GM18498 (cell line): ENCODE measurements around the gene KCNIP4.

Experiments used
- ATAC-seq: cut with Tn5 transposase; IDR thresholded peaks from one replicate; pipeline ENCODE4 v1.9.1; 2021; ENCODE audit warnings: mild to moderate bottlenecking, moderate library complexity; ENCODE audit not compliant: unreplicated experiment

KCNIP4 gene

GRCh38 chr4:21476757-21477156 is 471.8 kb downstream of the KCNIP4 start:
- no peak for ATAC-seq

GRCh38 chr4:21474195-21474594 is 474.4 kb downstream of the KCNIP4 start:
- ATAC-seq, result no peak

DNA sequence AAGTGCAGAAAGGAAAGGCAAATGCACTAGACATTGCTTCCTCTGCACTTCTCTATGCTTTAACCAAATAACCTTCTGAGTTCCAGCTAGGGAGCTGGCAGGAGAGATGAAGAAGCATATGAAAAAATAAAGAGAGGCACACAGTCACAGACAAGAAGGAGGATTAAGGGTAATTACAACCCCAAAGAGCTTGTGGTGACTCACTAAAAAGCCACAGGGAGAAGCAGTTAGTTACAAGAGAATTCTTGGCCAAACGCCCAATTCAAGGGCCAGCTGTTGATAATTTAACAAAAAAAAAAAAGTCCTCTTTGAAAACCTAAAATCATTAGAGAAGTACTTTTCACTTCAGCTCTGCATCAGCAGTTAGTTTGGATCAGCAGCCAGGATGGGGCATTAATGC is 478.0 kb downstream of the KCNIP4 start:
- no peak for ATAC-seq

- no peak for ATAC-seq
Observed at GRCh38 chr4:21469438-21470300, 478.9 kb downstream of the KCNIP4 start.

- ATAC-seq, result no peak
Observed at GRCh38 chr4:21467551-21467950, 481.0 kb downstream of the KCNIP4 start.

DNA sequence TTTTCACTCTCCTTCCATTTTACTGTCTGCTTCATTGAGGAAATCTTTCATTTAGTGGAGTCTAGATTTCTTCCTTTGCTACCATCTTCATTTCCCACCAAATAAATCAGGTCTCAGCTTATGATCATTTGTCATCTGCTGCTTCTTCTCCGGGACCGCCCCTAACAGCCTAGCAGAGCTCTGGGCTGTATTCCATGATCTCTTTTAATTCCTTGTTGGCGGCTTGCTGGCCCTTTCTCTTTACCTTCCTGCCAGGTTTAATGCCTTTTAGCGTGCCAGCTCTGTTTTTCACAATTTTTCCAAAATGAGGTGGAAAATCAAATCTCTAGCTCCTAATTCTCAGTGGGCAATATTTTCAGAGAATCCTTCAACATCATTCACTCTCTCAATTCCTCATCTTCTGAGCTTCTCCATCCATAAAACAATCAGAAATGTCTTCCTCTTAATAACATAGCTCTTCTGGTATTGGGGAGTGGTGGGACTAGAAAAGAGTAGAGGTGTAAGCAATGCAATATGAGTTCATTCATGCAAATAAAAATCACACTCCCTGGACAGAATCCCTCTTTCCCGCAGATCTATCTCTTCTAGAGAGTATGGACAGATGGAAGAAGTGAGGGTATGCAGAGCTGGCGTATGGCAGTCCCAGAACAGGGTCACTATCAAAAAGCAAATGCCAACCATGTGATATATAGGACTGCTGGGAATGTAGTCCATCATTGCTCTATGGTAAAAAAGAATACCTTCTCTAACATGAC is 491.3 kb downstream of the KCNIP4 start:
- no peak for ATAC-seq

DNA sequence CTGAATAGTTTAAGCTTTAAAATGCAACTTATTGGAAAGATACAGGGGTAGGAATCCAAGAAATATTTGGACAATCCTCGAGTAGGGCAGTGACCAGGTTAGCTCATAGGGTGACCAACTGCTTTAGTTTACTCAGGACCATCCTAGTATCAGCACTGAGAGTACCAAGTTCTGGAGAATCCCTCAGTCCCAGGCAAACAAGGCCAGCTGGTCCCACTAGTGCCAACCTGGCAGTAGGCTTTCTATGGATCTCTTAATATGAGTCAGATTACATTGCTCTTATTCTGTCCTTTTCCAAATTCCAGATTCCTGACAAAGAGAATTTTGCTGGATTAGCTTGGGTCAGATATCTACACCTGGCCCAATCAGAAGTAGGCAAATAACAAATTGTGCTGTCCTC is 493.7 kb downstream of the KCNIP4 start:
- ATAC-seq, result no peak

DNA sequence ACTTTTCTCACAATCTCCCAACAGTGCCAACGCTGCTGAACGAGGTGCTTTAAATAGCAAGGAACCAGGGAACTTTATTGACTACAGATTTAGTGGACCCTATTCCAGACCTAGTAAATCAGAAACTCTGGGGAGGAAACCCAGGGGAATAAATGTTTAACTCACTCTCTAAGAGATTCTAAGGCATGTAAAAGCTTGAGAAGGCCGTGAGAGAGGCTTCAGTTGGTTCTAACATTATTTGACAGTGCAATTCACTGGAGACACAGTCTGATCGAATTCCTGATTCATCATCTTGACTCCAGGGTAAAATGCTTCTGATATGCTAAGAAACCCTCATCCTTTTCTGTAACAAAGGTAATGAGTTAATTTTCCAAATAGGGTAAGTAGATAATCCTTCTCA is 494.4 kb downstream of the KCNIP4 start:
- ATAC-seq, result no peak

DNA sequence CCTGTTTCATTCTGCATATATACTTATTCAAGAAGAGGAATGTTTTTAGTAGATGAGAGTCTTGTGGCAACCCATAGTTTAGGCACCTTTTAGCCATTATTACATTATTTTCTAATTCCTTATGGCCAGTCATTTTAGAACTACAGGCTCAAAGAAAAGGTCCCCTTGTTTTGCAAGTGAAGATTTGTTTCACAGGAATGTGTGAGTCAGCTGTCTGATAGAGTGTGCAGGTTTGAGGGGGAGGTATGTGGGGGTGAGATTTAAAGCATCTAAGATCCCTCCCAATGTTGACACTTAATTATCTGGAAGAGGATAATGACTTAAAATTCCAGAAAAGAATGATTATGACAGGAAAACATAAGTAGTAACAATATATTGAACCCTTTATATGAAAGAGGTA is 495.6 kb downstream of the KCNIP4 start:
- ATAC-seq, result no peak

DNA sequence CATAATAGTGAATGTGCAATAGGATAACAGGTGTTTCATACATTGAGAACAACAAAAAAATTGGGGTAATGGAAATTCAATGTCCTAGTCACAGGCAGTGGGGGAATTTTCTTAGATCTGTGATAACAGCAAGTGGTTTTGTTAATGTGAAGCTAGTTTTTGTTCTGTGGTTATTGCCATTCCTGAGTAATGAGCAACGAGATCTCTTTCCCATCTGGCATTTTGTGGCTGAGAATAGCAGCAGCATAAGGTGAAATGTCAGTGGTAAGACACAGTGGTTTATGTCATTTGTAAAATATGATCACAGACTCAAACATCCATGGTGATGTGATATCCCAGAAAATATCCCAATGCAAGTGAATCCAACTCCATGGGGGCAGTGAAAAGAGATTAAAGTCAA is 497.5 kb downstream of the KCNIP4 start:
- ATAC-seq, result no peak

DNA sequence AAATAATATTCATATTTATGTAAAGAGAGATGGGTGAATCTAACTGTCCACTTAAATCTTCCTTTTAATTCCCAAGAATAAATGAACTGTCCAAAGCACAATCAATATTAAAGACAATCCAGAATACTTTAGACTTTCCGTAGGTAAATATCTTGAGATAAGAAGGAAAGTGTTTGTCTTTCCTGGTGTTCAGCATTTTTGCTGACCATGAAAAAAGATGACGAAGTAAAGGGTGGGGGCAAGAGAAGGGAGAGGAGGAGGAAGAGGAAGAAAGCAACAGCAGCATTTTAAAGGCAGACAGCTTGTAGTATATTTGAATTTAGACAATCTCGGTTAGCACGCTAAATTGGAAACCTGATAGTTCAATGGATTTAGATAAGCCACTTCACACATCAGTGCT is 498.2 kb downstream of the KCNIP4 start:
- no peak for ATAC-seq

DNA sequence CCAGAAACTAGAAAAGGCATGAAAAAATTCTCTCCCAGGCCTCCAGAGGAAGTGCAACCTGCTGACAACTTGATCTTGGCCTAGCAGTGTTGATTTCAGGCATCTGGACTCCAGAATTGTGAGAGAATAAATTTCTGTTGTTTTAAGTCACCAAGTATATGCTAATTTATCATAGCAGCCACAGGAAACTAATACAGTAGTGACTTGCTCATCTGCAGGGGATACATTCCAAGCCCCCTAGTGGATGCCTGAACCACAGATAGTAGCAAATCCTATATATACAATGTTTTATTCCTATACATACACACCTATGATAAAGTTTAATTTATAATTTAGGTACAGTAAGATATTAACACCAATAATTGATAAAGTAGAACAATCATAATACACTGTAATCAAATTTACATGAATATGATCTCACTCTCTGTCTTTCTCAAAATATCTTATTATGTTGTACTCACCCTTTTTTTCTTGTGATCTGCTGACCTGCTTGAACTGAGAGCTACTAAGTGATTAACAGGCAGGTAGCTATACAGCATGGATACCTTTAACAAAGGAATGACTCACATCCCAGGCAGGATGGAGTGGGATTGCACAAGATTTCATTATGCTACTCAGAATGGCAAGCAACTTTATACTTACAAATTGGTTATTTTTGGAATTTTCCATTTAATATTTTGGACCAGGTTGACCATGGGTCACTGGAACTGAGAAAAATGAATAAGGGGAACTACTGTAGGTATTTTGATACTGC is 501.1 kb downstream of the KCNIP4 start:
- no peak for ATAC-seq

DNA sequence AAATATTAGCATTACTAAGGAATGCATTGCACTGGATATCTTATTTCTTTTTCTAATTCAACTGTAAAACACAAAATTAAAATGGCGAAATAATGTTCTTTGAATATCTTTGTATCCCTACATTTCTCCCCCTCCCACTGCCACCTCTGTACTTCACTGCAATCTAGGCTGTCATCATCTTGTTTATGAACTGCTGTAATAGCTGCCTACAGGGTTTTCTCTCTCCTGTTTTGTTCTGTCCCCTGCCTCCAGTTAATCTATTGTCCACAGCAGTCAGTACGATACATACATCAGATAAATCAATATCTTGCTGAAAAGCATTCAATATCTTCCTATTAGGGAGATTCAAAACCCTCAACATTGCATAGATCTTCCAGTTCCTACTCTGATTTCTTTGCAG is 528.4 kb downstream of the KCNIP4 start:
- ATAC-seq, result no peak

GRCh38 chr4:21415728-21416127 is 532.8 kb downstream of the KCNIP4 start:
- ATAC-seq, result no peak

GRCh38 chr4:21413807-21414370 is 534.7 kb downstream of the KCNIP4 start:
- ATAC-seq, result no peak

DNA sequence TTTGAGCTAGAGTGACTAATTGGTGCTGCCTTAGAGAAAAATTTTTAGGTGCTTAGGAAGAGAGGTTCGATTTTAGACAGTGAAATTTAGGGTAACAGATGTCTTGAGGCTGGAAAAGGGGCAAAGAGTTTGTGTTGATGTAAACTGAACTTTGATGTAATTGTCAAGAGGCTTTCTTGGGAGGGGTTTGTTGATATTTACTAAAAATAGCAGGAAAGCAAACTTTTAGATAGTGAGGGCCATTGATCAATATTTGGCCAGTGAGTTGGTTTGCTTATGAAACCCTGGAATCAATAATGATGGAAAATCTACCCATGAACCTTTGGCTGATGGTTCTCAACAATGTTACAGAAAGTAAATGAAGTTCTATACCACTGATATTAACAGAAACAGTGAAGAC is 537.5 kb downstream of the KCNIP4 start:
- ATAC-seq, result no peak

DNA sequence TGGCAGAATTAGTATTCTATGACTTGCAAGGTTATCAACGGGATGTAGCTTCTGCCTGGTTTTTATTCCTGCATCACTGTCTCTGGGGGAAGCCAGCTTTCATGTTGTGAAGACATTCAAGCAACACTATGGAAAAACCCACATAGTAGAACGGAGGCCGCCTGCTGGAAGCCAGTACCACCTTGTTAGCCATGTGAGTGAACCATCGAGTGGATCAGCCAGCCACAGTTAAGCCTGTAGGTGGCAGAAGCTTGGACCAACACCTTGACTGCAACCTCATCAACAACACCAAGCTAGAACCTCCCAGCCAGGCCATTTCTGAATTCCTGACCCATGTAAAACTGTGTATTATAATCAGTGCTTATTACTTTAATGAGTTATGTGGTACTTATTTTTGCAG is 538.2 kb downstream of the KCNIP4 start:
- no peak for ATAC-seq

DNA sequence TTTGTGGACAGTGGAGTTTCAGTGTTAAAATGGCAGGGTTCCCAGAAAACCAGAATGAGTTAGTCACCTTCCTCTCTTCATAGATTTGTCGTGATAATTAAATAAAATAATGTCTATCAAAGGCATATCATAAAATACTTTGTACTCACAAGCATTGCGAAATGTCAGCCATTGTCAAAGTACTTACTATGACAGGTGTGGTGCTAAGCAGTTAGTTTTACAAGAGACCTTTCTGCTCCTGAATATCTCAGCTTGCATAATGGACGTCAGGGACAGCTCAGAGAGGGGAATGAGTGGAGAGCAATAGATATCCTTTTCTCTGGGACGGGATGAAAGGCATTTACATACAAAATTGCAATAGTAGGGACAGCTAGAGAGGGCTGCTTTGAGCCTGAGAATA is 560.9 kb downstream of the KCNIP4 start:
- ATAC-seq, result no peak

GRCh38 chr4:21386166-21386780 is 562.3 kb downstream of the KCNIP4 start:
- no peak for ATAC-seq

GRCh38 chr4:21385706-21386105 is 562.9 kb downstream of the KCNIP4 start:
- no peak for ATAC-seq

DNA sequence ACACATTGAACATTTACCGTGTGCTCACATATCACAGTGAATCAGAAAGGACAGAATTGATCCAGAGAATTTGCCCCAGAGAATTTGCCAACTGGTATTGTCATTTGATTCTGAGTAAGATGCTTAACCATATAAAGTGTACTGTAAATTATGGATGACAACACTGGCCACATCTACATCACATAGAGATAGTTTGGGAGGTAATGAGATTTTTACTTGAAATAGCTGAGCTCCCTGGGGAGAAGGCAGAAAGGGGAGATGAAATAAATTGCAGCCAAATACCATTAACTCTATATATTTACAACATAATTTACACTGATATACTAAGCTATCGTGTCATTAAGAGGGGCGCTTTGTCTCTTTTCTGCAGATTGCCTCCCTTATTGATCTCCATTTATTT is 564.0 kb downstream of the KCNIP4 start:
- ATAC-seq, result no peak
